ENCODE data around the gene RETREG1. TPM values are rescaled to one million over a fixed set of nuclear protein-coding genes. Genes with fewer than 3 reads are reported as not detected.

Gene RETREG1
- total and polyA plus RNA-seq, 11 donors = 24.5 to 219 (median 169) TPM

DNA sequence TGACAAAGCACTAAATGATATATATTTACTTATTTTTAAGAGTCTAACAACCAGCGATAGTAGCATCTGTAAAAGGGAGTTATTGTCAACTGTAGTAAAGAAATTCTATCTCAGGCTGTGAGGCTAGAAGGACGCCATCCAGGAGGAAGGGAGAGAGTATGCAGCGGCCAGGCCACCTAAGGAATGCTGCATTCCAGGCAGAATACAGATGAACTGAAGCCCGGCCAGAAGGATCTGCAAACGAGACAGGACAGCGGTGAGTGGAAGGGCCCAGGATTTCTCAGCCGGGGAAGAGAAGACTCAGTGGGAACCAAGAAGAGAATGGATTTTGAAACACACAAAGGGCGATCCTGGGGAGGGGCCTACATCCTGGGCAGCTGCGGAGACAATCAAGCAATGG is 7.4 kb downstream of the RETREG1 start:
- Histone ChIP-seq H3K27ac (no peak overlapping the region), H3K9me3 (peaks cover 0 to 4% (median 0%) of the 10 kb centered on the region in 12 donors), H3K4me3 (no peak overlapping the region), H3K4me1 (peaks cover 0 to 22% (median 0%) of the 10 kb centered on the region in 12 donors), H3K27me3 (no peaks in the 10 kb centered on the region), H3K36me3 (no peaks in the 10 kb centered on the region)
- DNase-seq (no peak), ATAC-seq (no peak)
- 63 to 75% (median 71%) methylated on average over 9 of the region's 9 CpGs for WGBS, 4 donors
- TF ChIP-seq, protein P1, sequence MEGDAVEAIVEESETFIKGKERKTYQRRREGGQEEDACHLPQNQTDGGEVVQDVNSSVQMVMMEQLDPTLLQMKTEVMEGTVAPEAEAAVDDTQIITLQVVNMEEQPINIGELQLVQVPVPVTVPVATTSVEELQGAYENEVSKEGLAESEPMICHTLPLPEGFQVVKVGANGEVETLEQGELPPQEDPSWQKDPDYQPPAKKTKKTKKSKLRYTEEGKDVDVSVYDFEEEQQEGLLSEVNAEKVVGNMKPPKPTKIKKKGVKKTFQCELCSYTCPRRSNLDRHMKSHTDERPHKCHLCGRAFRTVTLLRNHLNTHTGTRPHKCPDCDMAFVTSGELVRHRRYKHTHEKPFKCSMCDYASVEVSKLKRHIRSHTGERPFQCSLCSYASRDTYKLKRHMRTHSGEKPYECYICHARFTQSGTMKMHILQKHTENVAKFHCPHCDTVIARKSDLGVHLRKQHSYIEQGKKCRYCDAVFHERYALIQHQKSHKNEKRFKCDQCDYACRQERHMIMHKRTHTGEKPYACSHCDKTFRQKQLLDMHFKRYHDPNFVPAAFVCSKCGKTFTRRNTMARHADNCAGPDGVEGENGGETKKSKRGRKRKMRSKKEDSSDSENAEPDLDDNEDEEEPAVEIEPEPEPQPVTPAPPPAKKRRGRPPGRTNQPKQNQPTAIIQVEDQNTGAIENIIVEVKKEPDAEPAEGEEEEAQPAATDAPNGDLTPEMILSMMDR (IDR thresholded peaks at IDR 0.05) = no peak
- no peak for TF ChIP-seq POLR2A (IDR thresholded peaks at IDR 0.05)
- intact Hi-C loops (cut with DNase I) = no loop called here

DNA sequence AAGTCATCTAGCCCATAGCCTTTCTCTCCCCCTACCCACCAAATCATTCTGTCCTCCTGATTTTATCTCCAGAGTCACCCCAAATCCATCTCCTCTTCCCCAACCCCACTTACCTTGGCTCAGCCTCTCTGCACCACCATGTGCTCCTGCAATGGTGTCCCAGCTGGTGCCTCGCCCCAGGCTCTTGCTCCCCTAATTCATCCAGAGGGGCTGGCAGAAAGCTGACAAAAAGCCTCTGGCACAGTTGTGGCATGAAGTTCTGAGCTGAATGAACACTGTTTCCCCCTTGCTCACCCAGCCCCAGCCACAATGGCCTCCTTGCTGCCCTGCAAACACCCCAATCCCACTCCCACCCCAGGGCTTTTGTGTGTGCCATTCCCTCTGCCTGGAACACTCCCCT is 10.2 kb downstream of the RETREG1 start:
- no peak for TF ChIP-seq POLR2A (IDR thresholded peaks at IDR 0.05)
- TF ChIP-seq, protein P1 (IDR thresholded peaks at IDR 0.05) = no peak
- no peaks in the 10 kb centered on the region for H3K36me3 ChIP-seq
- H3K9me3 ChIP-seq = peaks cover 0 to 4% (median 0%) of the 10 kb centered on the region in 12 donors
- H3K4me3 ChIP-seq = no peak overlapping the region
- DNase-seq (no peak), ATAC-seq (no peak)
- no peaks in the 10 kb centered on the region for H3K27me3 ChIP-seq
- intact Hi-C loops (cut with DNase I) = no loop called here
- no peak overlapping the region for H3K27ac ChIP-seq
- 95 to 100% (median 98%) methylated on average over 1 of the region's 1 CpG for WGBS, 4 donors
- H3K4me1 ChIP-seq = peaks cover 0 to 11% (median 0%) of the 10 kb centered on the region in 12 donors

DNA sequence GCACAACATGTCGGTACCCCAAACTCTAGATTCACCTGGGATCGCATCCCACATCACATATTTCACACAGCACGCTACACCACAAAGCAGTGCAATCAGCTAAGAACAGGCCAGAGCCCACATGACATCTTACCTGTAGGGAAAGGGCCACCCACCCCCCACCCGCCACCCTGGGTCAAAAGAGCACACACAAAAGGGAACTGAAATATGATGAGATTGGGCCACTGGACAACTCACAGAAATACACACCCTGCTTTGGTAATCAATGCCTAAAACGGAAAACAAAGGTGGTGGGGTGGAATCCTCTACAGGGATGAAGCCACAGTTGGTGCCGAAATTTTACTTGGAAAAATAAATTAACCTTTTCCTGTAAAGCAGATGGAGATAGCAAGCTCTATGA is 13.1 kb downstream of the RETREG1 start:
- Histone ChIP-seq H3K27me3 (no peaks in the 10 kb centered on the region), H3K4me1 (peaks cover 0 to 18% (median 8%) of the 10 kb centered on the region in 12 donors), H3K27ac (no peak overlapping the region), H3K4me3 (no peak overlapping the region), H3K36me3 (no peaks in the 10 kb centered on the region), H3K9me3 (peaks cover 0 to 4% (median 0%) of the 10 kb centered on the region in 12 donors)
- intact Hi-C loops (cut with DNase I) = no loop called here
- no peak for TF ChIP-seq POLR2A (IDR thresholded peaks at IDR 0.05)
- TF ChIP-seq, protein P1 (IDR thresholded peaks at IDR 0.05) = no peak
- 70 to 93% (median 82%) methylated on average over 6 of the region's 6 CpGs for WGBS, 4 donors
- ATAC-seq (no peak), DNase-seq (no peak)

DNA sequence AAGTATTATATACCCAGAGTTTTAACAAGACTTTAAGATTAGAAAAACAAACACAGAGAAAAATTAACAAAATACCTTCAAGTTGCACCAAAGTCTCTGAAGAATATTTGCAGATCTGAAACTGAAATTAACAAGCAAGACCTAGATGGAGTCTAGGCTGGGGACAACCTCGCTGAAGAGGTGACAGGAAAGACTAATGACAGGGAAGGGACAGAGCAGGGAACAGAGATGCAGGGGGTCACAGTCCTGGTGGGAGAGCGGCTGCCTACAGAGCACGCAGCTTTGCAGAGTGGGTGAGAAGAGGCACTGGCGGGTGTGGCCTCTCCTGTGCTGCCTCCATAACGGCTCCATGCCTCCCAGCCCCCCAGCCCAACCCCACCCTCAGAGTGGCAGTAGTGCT is 13.5 kb downstream of the RETREG1 start:
- no peak overlapping the region for H3K4me3 ChIP-seq
- H3K27me3 ChIP-seq = no peaks in the 10 kb centered on the region
- ATAC-seq = no peak
- no peak overlapping the region for H3K27ac ChIP-seq
- no peaks in the 10 kb centered on the region for H3K36me3 ChIP-seq
- intact Hi-C loops (cut with DNase I) = no loop called here
- peaks cover 0 to 4% (median 0%) of the 10 kb centered on the region in 12 donors for H3K9me3 ChIP-seq
- DNase-seq = no peak
- TF ChIP-seq POLR2A (IDR thresholded peaks at IDR 0.05) = no peak
- TF ChIP-seq, protein P1 (IDR thresholded peaks at IDR 0.05) = no peak
- peaks cover 0 to 21% (median 9%) of the 10 kb centered on the region in 12 donors for H3K4me1 ChIP-seq
- WGBS, 4 donors = 71 to 82% (median 77%) methylated on average over 5 of the region's 5 CpGs

All from heart left ventricle (tissue), 16 donors.